Choroid plexus epithelial cell (primary cell): Measurements from ENCODE around the gene MAD2L2.
A peak's percentile ranks its signal among the peaks of the same experiment; 100 is the strongest.

Experiments
- DNase-seq: peaks from one replicate; pipeline ENCODE4 v3.0.0-alpha.2; 2010; ENCODE audit warnings: low read depth
- H3K4me3 ChIP-seq: 2 replicates; pipeline ENCODE4 v1.5.1; 2011; ENCODE audit warnings: low read depth, mild to moderate bottlenecking, control low read depth, low read length, moderate library complexity
- CTCF ChIP-seq: conservative IDR thresholded peaks from 2 replicates; pipeline ENCODE4 v1.5.1; 2011; ENCODE audit warnings: low read depth, mild to moderate bottlenecking, control low read depth, inconsistent platforms, low read length, moderate library complexity

The MAD2L2 gene

GRCh38 chr1:11725616-11726015, 44.7 kb upstream of the MAD2L2 start:
- no peak for TF ChIP-seq CTCF
- DNase-seq, result no peak
- H3K4me3 ChIP-seq, result no peak overlapping the region

- DNase-seq, result no peak
- TF ChIP-seq CTCF, result no peak
- H3K4me3 ChIP-seq, result no peak overlapping the region
Measured at GRCh38 chr1:11722538-11722937, 41.6 kb upstream of the MAD2L2 start.

- TF ChIP-seq CTCF, result no peak
- H3K4me3 ChIP-seq, result no peak overlapping the region
Measured at GRCh38 chr1:11721311-11721710, 40.4 kb upstream of the MAD2L2 start.

GRCh38 chr1:11720525-11720924, 39.6 kb upstream of the MAD2L2 start:
- DNase-seq, result no peak
- no peak for TF ChIP-seq CTCF
- no peak overlapping the region for H3K4me3 ChIP-seq

More at GRCh38 chr1:11721311-11721710, 40.4 kb upstream of the MAD2L2 start:
- no peak for DNase-seq

GRCh38 chr1:11720033-11720376, 39.1 kb upstream of the MAD2L2 start:
- DNase-seq, result no peak
- TF ChIP-seq CTCF, result no peak
- no peak overlapping the region for H3K4me3 ChIP-seq

GRCh38 chr1:11719313-11720032, 38.5 kb upstream of the MAD2L2 start:
- peak; percentile 96 for TF ChIP-seq CTCF
- peak overlapping the region; percentile 33 for H3K4me3 ChIP-seq
- DNase-seq, result peak; percentile 78
